H9 (cell line): ENCODE results near the gene MCF2L2. TPM values are rescaled to one million over a fixed set of nuclear protein-coding genes. Genes with fewer than 3 reads are reported as not detected.

Experiments
- DNase-seq: peaks from one replicate; pipeline ENCODE4 v3.0.0-alpha.2; 2017
- H2AFZ ChIP-seq: one replicate; pipeline ENCODE4 v1.6.1; 2013; ENCODE audit warnings: mild to moderate bottlenecking, low read length, control low read depth, moderate library complexity
- H2AK5ac ChIP-seq: 2 replicates; pipeline ENCODE4 v1.6.1; 2013; ENCODE audit warnings: low read length, control low read depth, mixed read lengths; ENCODE audit not compliant: insufficient read length
- H2BK120ac ChIP-seq: one replicate; pipeline ENCODE4 v1.6.1; 2013; ENCODE audit warnings: low read depth, mild to moderate bottlenecking, low read length, control low read depth, inconsistent platforms; ENCODE audit not compliant: poor library complexity, severe bottlenecking
- H2BK12ac ChIP-seq: 2 replicates; pipeline ENCODE4 v1.6.1; 2013; ENCODE audit warnings: low read length, control low read depth, mixed read lengths, low read depth; ENCODE audit not compliant: insufficient read length
- H2BK15ac ChIP-seq: 2 replicates; pipeline ENCODE4 v1.6.1; 2013; ENCODE audit warnings: low read depth, low read length, control low read depth
- H2BK20ac ChIP-seq: one replicate; pipeline ENCODE4 v1.6.1; 2013; ENCODE audit warnings: low read depth, mild to moderate bottlenecking, low read length, control low read depth, inconsistent platforms; ENCODE audit not compliant: poor library complexity, severe bottlenecking
- H2BK5ac ChIP-seq: 2 replicates; pipeline ENCODE4 v1.6.1; 2013; ENCODE audit warnings: low read length, control low read depth, mixed read lengths; ENCODE audit not compliant: insufficient read length
- H3K14ac ChIP-seq: 2 replicates; pipeline ENCODE4 v1.6.1; 2013; ENCODE audit warnings: low read length, control low read depth; ENCODE audit not compliant: insufficient read depth
- H3K18ac ChIP-seq: 2 replicates; pipeline ENCODE4 v1.6.1; 2013; ENCODE audit warnings: low read depth, mild to moderate bottlenecking, mixed read lengths, low read length, control low read depth; ENCODE audit not compliant: insufficient read length
- H3K23ac ChIP-seq: 2 replicates; pipeline ENCODE4 v1.6.1; 2013; ENCODE audit warnings: low read length, control low read depth, mixed read lengths, low read depth; ENCODE audit not compliant: insufficient read length
- H3K23me2 ChIP-seq: 2 replicates; pipeline ENCODE4 v1.6.1; 2013; ENCODE audit warnings: low read depth, mild to moderate bottlenecking, mixed read lengths, low read length, control low read depth; ENCODE audit not compliant: insufficient read length, poor library complexity, severe bottlenecking
- H3K27ac ChIP-seq: 2 replicates; pipeline ENCODE4 v1.5.1; 2013; ENCODE audit warnings: low read length, control low read depth, mixed read lengths, low read depth; ENCODE audit not compliant: insufficient read length
- H3K27me3 ChIP-seq: 2 replicates; pipeline ENCODE4 v1.6.1; 2013; ENCODE audit warnings: low read length, control low read depth, inconsistent platforms; ENCODE audit not compliant: insufficient read depth
- H3K4ac ChIP-seq: 2 replicates; pipeline ENCODE4 v1.6.1; 2013; ENCODE audit warnings: low read depth, mild to moderate bottlenecking, control low read depth, inconsistent platforms, low read length, moderate library complexity
- H3K4me1 ChIP-seq: 2 replicates; pipeline ENCODE4 v1.6.1; 2013; ENCODE audit warnings: low read length, control low read depth, inconsistent platforms; ENCODE audit not compliant: insufficient read depth
- H3K4me2 ChIP-seq: 2 replicates; pipeline ENCODE4 v1.6.1; 2013; ENCODE audit warnings: low read length, control low read depth, mixed read lengths; ENCODE audit not compliant: insufficient read length, insufficient read depth
- H3K56ac ChIP-seq: 2 replicates; pipeline ENCODE4 v1.6.1; 2013; ENCODE audit warnings: low read depth, mild to moderate bottlenecking, mixed read lengths, low read length, control low read depth; ENCODE audit not compliant: insufficient read length
- H3K79me1 ChIP-seq: 2 replicates; pipeline ENCODE4 v1.6.1; 2013; ENCODE audit warnings: low read depth, mild to moderate bottlenecking, moderate library complexity, low read length, control low read depth, inconsistent platforms; ENCODE audit not compliant: insufficient read depth, poor library complexity, severe bottlenecking
- H3K79me2 ChIP-seq: 2 replicates; pipeline ENCODE4 v1.6.1; 2013; ENCODE audit warnings: low read length, control low read depth, inconsistent platforms; ENCODE audit not compliant: insufficient read depth
- H3K9ac ChIP-seq: 2 replicates; pipeline ENCODE4 v1.6.1; 2013; ENCODE audit warnings: low read length, control low read depth, mixed read lengths; ENCODE audit not compliant: insufficient read length; ENCODE audit errors: extremely low read depth
- H3K9me3 ChIP-seq: one replicate; pipeline ENCODE4 v1.6.1; 2013; ENCODE audit warnings: low read depth, low read length, inconsistent platforms; ENCODE audit not compliant: control insufficient read depth
- H3T11ph ChIP-seq: one replicate; pipeline ENCODE4 v1.6.1; 2013; ENCODE audit warnings: mild to moderate bottlenecking, low read length, control low read depth, inconsistent platforms
- H4K20me1 ChIP-seq: one replicate; pipeline ENCODE4 v1.6.1; 2013; ENCODE audit not compliant: control insufficient read depth, insufficient read length, insufficient read depth
- H4K5ac ChIP-seq: 2 replicates; pipeline ENCODE4 v1.6.1; 2013; ENCODE audit warnings: low read depth, mild to moderate bottlenecking, mixed read lengths, low read length, control low read depth; ENCODE audit not compliant: insufficient read length
- H4K8ac ChIP-seq: replicated peaks from 2 replicates; pipeline ENCODE4 v1.6.1; 2013; ENCODE audit warnings: low read length, control low read depth, mixed read lengths, low read depth; ENCODE audit not compliant: insufficient read length
- H4K91ac ChIP-seq: 2 replicates; pipeline ENCODE4 v1.6.1; 2013; ENCODE audit warnings: low read depth, mild to moderate bottlenecking, moderate library complexity, mixed read lengths, low read length, control low read depth; ENCODE audit not compliant: insufficient read length
- H3K27ac Mint-ChIP-seq, 3 experiments: 2 replicates in 2 of 3; 3 replicates in 1 of 3; pipeline ENCODE4 v1.8.0; 2020 to 2021; ENCODE audit warnings: mixed read lengths in 3 of 3, mild to moderate bottlenecking in 1 of 3, moderate library complexity in 1 of 3
- H3K27me3 Mint-ChIP-seq: 2 replicates; pipeline ENCODE4 v1.8.0; 2021; ENCODE audit warnings: low read depth, mild to moderate bottlenecking, moderate library complexity, mixed read lengths
- H3K36me3 Mint-ChIP-seq, 3 experiments: 2 replicates in 2 of 3; 3 replicates in 1 of 3; pipeline ENCODE4 v1.8.0; 2020 to 2021; ENCODE audit warnings: low read depth in 3 of 3, mixed read lengths in 3 of 3; ENCODE audit not compliant: insufficient read depth in 1 of 3
- H3K4me1 Mint-ChIP-seq, 2 experiments: 2 replicates each; pipeline ENCODE4 v1.8.0; 2020; ENCODE audit warnings: mixed read lengths in 2 of 2
- H3K4me3 Mint-ChIP-seq, 2 experiments: 2 replicates in 1 of 2; 3 replicates in 1 of 2; pipeline ENCODE4 v1.8.0; 2020 to 2021; ENCODE audit warnings: mild to moderate bottlenecking in 2 of 2, mixed read lengths in 2 of 2, moderate library complexity in 1 of 2
- H3K9me3 Mint-ChIP-seq, 2 experiments: 2 replicates in 1 of 2; 3 replicates in 1 of 2; pipeline ENCODE4 v1.8.0; 2020; ENCODE audit warnings: mild to moderate bottlenecking in 2 of 2, mixed read lengths in 2 of 2, moderate library complexity in 1 of 2
- CTCF ChIP-seq: fragments of 200-600 bp; sonication (generic); conservative IDR thresholded peaks from 3 replicates; pipeline ENCODE4 v1.8.0; 2021; ENCODE audit warnings: antibody characterized with exemption, mild to moderate bottlenecking
- WGBS: extraction: QIAGEN DNeasy Blood & Tissue Kit; methylation state at CpG from one replicate; pipeline ENCODE4 v1.1.7; 2013; ENCODE audit warnings: missing lambda C conversion rate, low lambda C conversion rate, mixed read lengths; ENCODE audit not compliant: insufficient read length; ENCODE audit errors: extremely low coverage; 5-methylcytosine and 5-hydroxymethylcytosine counted together
- total RNA-seq: library from RNA; stranded (reverse); gene quantifications from 2 replicates; pipeline ENCODE4 v1.2.1, GENCODE V29; 2021

Gene MCF2L2
- total RNA-seq, 1 experiment from 2014 or later: 6.4 TPM

DNA sequence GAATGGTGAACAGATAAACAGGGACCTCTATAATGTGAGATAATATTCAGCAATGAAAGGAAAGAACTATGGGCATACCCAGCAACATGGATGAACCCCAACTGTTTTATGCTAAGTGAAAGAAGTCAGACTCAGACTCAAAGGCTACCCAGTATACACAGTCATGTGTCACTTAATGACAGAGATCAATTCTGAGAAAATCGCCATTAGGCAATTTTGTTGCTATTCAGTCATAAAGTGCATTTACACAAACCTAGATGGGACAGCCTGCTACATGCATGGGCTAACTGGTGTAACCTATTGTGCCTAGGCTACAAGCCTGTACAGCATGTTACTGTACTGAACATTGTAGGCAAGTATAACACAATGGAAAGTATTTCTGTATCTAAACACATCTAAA is 98.9 kb downstream of the MCF2L2 start:
- H3K4me3 Mint-ChIP-seq: no peak overlapping the region
- no peaks in the 10 kb centered on the region for H3K9me3 ChIP-seq
- no peak overlapping the region for H2AFZ ChIP-seq
- H3K36me3 Mint-ChIP-seq: no peaks in the 10 kb centered on the region; a peak in 1 of 7 replicates
- no peak overlapping the region for H4K91ac ChIP-seq
- H3K4me2 ChIP-seq: no peak overlapping the region
- H3K9ac ChIP-seq: no peak overlapping the region
- no peak overlapping the region for H2BK20ac ChIP-seq
- no peak for TF ChIP-seq CTCF
- no peak overlapping the region for H2BK5ac ChIP-seq
- H3K4me1 Mint-ChIP-seq: peaks cover 40 to 42% of the 10 kb centered on the region in 2 experiments
- H2BK12ac ChIP-seq: no peak overlapping the region
- no peaks in the 10 kb centered on the region; a peak in 1 of 5 replicates for H3K9me3 Mint-ChIP-seq
- WGBS: no CpG with 5 or more reads among the region's 1 CpG
- no peaks in the 10 kb centered on the region for H4K20me1 ChIP-seq
- H3K4ac ChIP-seq: no peak overlapping the region
- H2AK5ac ChIP-seq: no peak overlapping the region
- no peak overlapping the region for H2BK15ac ChIP-seq
- no peak overlapping the region for H3K27ac ChIP-seq
- no peaks in the 10 kb centered on the region for H3K23me2 ChIP-seq
- H3K79me2 ChIP-seq: no peaks in the 10 kb centered on the region
- no peak overlapping the region for H3T11ph ChIP-seq
- H3K56ac ChIP-seq: no peak overlapping the region
- H2BK120ac ChIP-seq: no peak overlapping the region
- no peak overlapping the region for H3K23ac ChIP-seq
- H3K14ac ChIP-seq: no peak overlapping the region
- no peaks in the 10 kb centered on the region for H3K27me3 ChIP-seq
- H4K5ac ChIP-seq: no peak overlapping the region
- no peak overlapping the region for H3K18ac ChIP-seq
- no peak overlapping the region for H4K8ac ChIP-seq
- no peaks in the 10 kb centered on the region for H3K27me3 Mint-ChIP-seq
- DNase-seq: no peak
- no peak overlapping the region for H3K27ac Mint-ChIP-seq
- peaks cover 9% of the 10 kb centered on the region; the same call in 1 of the 2 replicates for H3K4me1 ChIP-seq
- H3K79me1 ChIP-seq: no peaks in the 10 kb centered on the region
